Glutamatergic neuron (in vitro differentiated cells): ENCODE results near the gene PAPOLB. TPM values are rescaled to one million over a fixed set of nuclear protein-coding genes. Genes with fewer than 3 reads are reported as not detected.

Experiments used
- DNase-seq: peaks from one replicate; pipeline ENCODE4 v3.0.0; 2022
- H3K27ac Mint-ChIP-seq: one replicate; pipeline ENCODE4 v1.8.0; 2020; ENCODE audit warnings: mild to moderate bottlenecking, mixed read lengths, inconsistent platforms; ENCODE audit not compliant: unreplicated experiment
- H3K27me3 Mint-ChIP-seq: one replicate; pipeline ENCODE4 v1.8.0; 2020; ENCODE audit warnings: mild to moderate bottlenecking, moderate library complexity, mixed read lengths, inconsistent platforms; ENCODE audit not compliant: unreplicated experiment
- H3K36me3 Mint-ChIP-seq: one replicate; pipeline ENCODE4 v1.8.0; 2020; ENCODE audit warnings: mild to moderate bottlenecking, mixed read lengths, inconsistent platforms; ENCODE audit not compliant: unreplicated experiment
- H3K4me1 Mint-ChIP-seq: one replicate; pipeline ENCODE4 v1.8.0; 2020; ENCODE audit warnings: mild to moderate bottlenecking, low read depth, mixed read lengths, inconsistent platforms; ENCODE audit not compliant: unreplicated experiment
- H3K4me3 Mint-ChIP-seq: one replicate; pipeline ENCODE4 v1.8.0; 2020; ENCODE audit warnings: mild to moderate bottlenecking, mixed read lengths, inconsistent platforms; ENCODE audit not compliant: unreplicated experiment
- H3K9me3 Mint-ChIP-seq: one replicate; pipeline ENCODE4 v1.8.0; 2020; ENCODE audit warnings: mild to moderate bottlenecking, moderate library complexity, mixed read lengths, inconsistent platforms; ENCODE audit not compliant: unreplicated experiment
- total RNA-seq: library from RNA; stranded (reverse); fragmentation: NEBNext Ultra II Directional; extraction: Animal tissue kit (Norgen Biotek cat#: 25700); gene quantifications from one replicate; pipeline ENCODE4 v1.2.1, GENCODE V29; 2021; ENCODE audit not compliant: unreplicated experiment
- TF ChIP-seq, protein P1 (sequence below): fragments of 200-600 bp; sonication (generic); IDR thresholded peaks from one replicate; pipeline ENCODE4 v1.5.0; 2021; ENCODE audit not compliant: partially characterized antibody, unreplicated experiment

The PAPOLB gene
- total RNA-seq, 1 donor from 2014 or later, result 1.2 TPM

DNA sequence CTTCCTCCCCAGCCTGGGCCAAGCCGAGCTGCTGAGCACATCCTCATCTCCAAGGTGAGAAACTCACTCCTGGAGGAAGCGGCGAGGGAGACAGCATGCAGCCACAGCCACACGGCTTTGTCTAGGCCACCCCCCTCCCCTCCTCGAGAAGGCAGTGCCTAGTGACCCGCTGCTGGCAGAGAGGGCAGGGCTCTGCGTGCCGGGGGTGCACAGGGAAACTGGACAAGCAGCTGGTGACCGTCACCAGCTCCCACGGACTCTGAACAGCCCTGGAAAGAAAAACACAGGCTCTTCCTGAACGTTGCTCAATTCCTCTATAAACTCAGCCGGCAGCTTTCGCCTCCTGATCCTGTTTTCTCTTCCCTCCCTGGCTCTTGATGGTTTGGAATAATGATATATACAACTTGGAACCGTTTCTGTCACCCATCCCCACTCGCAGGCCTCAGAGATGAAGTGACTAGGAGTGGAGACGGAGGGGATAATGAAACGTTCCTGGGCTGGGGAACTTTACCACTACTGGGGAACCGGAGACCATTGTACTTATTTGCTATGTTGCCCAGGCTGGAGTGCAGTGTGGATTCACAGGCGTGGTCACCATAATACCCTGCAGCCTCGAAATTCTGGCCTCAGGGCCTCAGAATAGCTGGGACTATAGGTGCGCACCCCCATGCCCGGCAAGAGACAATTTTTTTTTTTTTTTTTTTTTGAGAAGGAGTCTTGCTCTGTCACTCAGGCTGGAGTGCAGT lies 19.3 kb downstream of the PAPOLB start:
- Mint-ChIP-seq H3K27ac (no peak overlapping the region), H3K27me3 (peaks cover 4% of the 10 kb centered on the region), H3K4me1 (peaks cover 20% of the 10 kb centered on the region), H3K36me3 (no peaks in the 10 kb centered on the region), H3K4me3 (no peak overlapping the region), H3K9me3 (peaks cover 7% of the 10 kb centered on the region)
- TF ChIP-seq, protein P1, sequence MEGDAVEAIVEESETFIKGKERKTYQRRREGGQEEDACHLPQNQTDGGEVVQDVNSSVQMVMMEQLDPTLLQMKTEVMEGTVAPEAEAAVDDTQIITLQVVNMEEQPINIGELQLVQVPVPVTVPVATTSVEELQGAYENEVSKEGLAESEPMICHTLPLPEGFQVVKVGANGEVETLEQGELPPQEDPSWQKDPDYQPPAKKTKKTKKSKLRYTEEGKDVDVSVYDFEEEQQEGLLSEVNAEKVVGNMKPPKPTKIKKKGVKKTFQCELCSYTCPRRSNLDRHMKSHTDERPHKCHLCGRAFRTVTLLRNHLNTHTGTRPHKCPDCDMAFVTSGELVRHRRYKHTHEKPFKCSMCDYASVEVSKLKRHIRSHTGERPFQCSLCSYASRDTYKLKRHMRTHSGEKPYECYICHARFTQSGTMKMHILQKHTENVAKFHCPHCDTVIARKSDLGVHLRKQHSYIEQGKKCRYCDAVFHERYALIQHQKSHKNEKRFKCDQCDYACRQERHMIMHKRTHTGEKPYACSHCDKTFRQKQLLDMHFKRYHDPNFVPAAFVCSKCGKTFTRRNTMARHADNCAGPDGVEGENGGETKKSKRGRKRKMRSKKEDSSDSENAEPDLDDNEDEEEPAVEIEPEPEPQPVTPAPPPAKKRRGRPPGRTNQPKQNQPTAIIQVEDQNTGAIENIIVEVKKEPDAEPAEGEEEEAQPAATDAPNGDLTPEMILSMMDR, result no peak
- DNase-seq, result no peak

DNA sequence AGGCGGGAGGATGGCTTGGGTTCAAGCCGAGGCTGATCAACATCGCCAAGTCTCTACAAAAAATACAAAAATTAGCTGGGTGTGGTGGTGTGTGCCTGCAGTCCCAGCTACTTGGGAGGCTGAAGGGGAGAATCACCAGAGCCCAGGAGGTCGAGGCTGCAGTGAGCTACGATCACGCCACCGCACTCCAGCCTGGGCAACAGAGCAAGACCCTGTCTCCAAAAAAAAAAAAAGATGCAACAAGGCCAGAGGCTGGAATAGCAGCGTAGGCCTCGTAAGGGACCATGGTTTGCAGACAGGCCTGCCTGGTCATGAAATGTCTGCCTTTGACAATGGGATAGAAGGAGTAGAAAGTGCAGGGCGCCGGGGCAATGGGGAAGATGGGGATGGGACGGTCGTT lies 20.0 kb downstream of the PAPOLB start:
- Mint-ChIP-seq H3K9me3 (peaks cover 10% of the 10 kb centered on the region), H3K27me3 (peaks cover 5% of the 10 kb centered on the region), H3K4me3 (no peak overlapping the region), H3K27ac (no peak overlapping the region), H3K4me1 (peaks cover 27% of the 10 kb centered on the region), H3K36me3 (no peaks in the 10 kb centered on the region)
- TF ChIP-seq, protein P1, result no peak
- no peak for DNase-seq

DNA sequence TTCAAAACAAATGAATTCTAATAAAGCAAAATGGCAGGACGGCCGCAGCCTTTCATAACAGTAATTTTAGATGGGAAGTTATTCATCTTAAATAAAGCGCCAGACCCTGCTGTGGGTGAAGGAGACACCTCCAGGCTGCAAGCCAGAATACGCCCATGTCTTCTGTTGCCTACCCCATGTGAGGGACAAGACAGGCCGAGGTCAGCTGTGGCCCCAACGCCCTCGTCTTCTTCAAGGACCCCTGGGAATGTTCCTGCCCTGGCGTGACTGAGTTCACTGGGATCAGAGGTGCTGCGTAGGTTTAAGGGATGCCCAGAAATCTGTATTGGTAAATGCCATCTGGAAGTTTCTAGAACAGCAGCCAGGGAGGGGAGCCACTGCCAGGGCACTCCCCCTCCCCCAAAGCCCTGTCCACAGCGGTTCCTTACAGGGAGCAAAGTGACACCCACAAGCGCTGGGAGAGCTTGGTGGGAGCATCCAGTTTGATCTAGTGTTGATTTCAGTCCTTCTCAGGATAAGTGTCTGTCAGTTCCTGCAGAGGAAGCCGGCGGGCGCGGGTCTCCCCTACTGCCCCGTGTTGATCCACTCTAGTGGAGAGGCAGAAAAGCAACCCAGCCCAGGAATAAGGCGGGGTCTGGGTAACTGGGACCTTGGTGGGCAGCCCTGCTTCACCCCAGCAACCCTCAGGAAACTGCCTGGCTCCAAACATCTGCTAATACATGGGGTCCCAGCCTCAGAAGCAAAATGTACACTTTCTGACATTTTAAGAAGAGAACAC lies 20.6 kb downstream of the PAPOLB start:
- Mint-ChIP-seq H3K9me3 (peaks cover 10% of the 10 kb centered on the region), H3K36me3 (no peaks in the 10 kb centered on the region), H3K27me3 (peaks cover 5% of the 10 kb centered on the region), H3K27ac (no peak overlapping the region), H3K4me1 (peaks cover 29% of the 10 kb centered on the region), H3K4me3 (no peak overlapping the region)
- no peak for DNase-seq
- TF ChIP-seq, protein P1, result no peak

DNA sequence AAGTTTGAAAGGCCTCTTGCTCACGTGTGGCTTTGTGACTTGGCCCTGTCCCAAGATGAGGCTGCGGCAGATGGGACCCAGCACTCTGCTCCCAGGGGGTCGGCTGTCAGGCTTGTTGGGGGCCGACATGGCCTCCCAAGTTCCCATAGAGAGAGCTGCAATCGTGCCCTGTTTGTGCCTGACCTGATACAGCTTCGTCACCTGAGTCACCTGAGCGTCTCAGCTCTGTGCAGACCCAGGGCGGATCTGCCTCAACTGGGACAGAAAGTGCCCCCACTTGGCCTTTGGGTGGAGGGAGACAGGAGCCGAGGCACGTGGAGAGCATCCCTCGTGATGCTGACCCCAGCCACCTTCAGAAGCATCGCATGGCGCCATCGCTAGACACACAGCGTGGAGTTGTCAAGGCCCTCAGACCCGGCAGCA lies 21.7 kb downstream of the PAPOLB start:
- Mint-ChIP-seq H3K4me1 (peaks cover 23% of the 10 kb centered on the region), H3K27ac (no peak overlapping the region), H3K36me3 (no peaks in the 10 kb centered on the region), H3K9me3 (peaks cover 10% of the 10 kb centered on the region), H3K27me3 (peaks cover 8% of the 10 kb centered on the region), H3K4me3 (no peak overlapping the region)
- TF ChIP-seq, protein P1, result no peak
- DNase-seq, result no peak
